K562 (cell line): ENCODE data around the gene GPHN. TPM values are rescaled to one million over a fixed set of nuclear protein-coding genes. Genes with fewer than 3 reads are reported as not detected.

Experiments
- ATAC-seq: fragments of 200-7000 bp; cut with Tn5 transposase; 3 replicates; pipeline ENCODE4 v1.9.1; 2020; ENCODE audit warnings: moderate library complexity
- BruUV-seq: library from RNA; stranded (reverse); fragments of 400-500 nt; replicated peaks from 2 replicates; lab custom pipeline; 2021; lab: Mats Ljungman, UMichigan
- CTCF ChIA-PET: fragments of 300-600 bp; formaldehyde crosslinking; extraction: SDS; loops from one replicate; lab custom pipeline; 2021; ENCODE audit warnings: low intra/inter-chr PET ratio; lab: Yijun Ruan, JAX
- POLR2A ChIA-PET: fragments of 300-600, 350-650 bp; sonication (Branson Sonifier 250); formaldehyde crosslinking; extraction: SDS; loops from one replicate; lab custom pipeline; 2021; ENCODE audit warnings: antibody characterized with exemption, inconsistent platforms; lab: Yijun Ruan, JAX
- DNase-seq, 4 experiments: peaks; one replicate each; pipeline versions ENCODE4 v3.0.0 to v3.0.0-alpha.2; 2011 to 2018; ENCODE audit warnings: low spot score in 3 of 4, mixed read lengths in 3 of 4; ENCODE audit errors: extremely low read depth in 1 of 4
- FAIRE-seq: peaks from 2 replicates; lab custom pipeline; 2011; peaks lifted over from hg19 to GRCh38; lab: Jason Lieb, UNC
- H2AFZ ChIP-seq: 2 replicates; pipeline ENCODE4 v1.6.0; 2011; ENCODE audit warnings: low read depth, low read length, control low read depth, inconsistent platforms
- H3K27ac ChIP-seq: fragments of 200-600 bp; 3 replicates; pipeline ENCODE4 v1.8.0; 2011; ENCODE audit warnings: low read depth, mild to moderate bottlenecking, control low read depth, inconsistent platforms, low read length, moderate library complexity, mixed read lengths; ENCODE audit errors: extremely low read depth
- H3K27me3 ChIP-seq, 2 experiments: fragments of 300-600 bp in 1 of 2; 2 replicates in 1 of 2; 3 replicates in 1 of 2; pipeline versions ENCODE4 v1.6.0 to v1.8.0; 2011; ENCODE audit warnings: inconsistent platforms in 2 of 2, low read length in 2 of 2, mild to moderate bottlenecking in 1 of 2, mixed read lengths in 1 of 2, moderate library complexity in 1 of 2; ENCODE audit not compliant: control insufficient read depth in 2 of 2, insufficient read depth in 2 of 2
- H3K36me3 ChIP-seq: fragments of 300-600 bp; 3 replicates; pipeline ENCODE4 v1.8.0; 2011; ENCODE audit warnings: mild to moderate bottlenecking, low read length, inconsistent platforms; ENCODE audit not compliant: control insufficient read depth, insufficient read depth
- H3K4me1 ChIP-seq, 2 experiments: fragments of 200-600 bp in 1 of 2; replicated peaks in 1 of 2; 2 replicates in 1 of 2; 3 replicates in 1 of 2; pipeline versions ENCODE4 v1.5.1 to v1.8.0; 2011; ENCODE audit warnings: inconsistent platforms in 2 of 2, low read length in 2 of 2, mild to moderate bottlenecking in 1 of 2, mixed read lengths in 1 of 2, moderate library complexity in 1 of 2; ENCODE audit not compliant: control insufficient read depth in 2 of 2, insufficient read depth in 2 of 2
- H3K4me2 ChIP-seq: 2 replicates; pipeline ENCODE4 v1.6.1; 2011; ENCODE audit warnings: low read length, control low read depth, inconsistent platforms, mixed read lengths; ENCODE audit not compliant: insufficient read depth
- H3K4me3 ChIP-seq: fragments of 200-600 bp; sonication (generic), shearing (Covaris generic); 2 replicates; pipeline ENCODE4 v1.5.1; 2016; ENCODE audit warnings: control low read depth, inconsistent platforms
- H3K79me2 ChIP-seq: fragments of 200-600 bp; 3 replicates; pipeline ENCODE4 v1.8.0; 2011; ENCODE audit warnings: low read length, inconsistent platforms; ENCODE audit not compliant: control insufficient read depth, insufficient read depth
- H3K9ac ChIP-seq, 2 experiments: 2 replicates each; pipeline versions ENCODE4 v1.6.0 to v1.6.1; 2011; ENCODE audit warnings: low read depth in 2 of 2, low read length in 2 of 2, control low read depth in 1 of 2, inconsistent platforms in 1 of 2, mild to moderate bottlenecking in 1 of 2, mixed read lengths in 1 of 2; ENCODE audit not compliant: insufficient read depth in 1 of 2
- H3K9me1 ChIP-seq: one replicate; pipeline ENCODE4 v1.6.0; 2011; ENCODE audit warnings: inconsistent platforms, mild to moderate bottlenecking, low read length, moderate library complexity; ENCODE audit not compliant: control insufficient read depth, insufficient read depth
- H3K9me3 ChIP-seq: replicated peaks from 2 replicates; pipeline ENCODE4 v1.5.1; 2011; ENCODE audit warnings: low read depth, low read length, inconsistent platforms; ENCODE audit not compliant: control insufficient read depth, insufficient read depth
- H4K20me1 ChIP-seq: replicated peaks from 2 replicates; pipeline ENCODE4 v1.6.1; 2011; ENCODE audit warnings: low read length, inconsistent platforms, mixed read lengths; ENCODE audit not compliant: control insufficient read depth, insufficient read depth
- ARID2 ChIP-seq: fragments of 450-650 bp; IDR thresholded peaks from 2 replicates; pipeline ENCODE4 v1.6.1; 2017; ENCODE audit warnings: antibody characterized with exemption, mild to moderate bottlenecking
- CBFA2T2 ChIP-seq: fragments of 450-650 bp; conservative IDR thresholded peaks from 2 replicates; pipeline ENCODE4 v1.6.1; 2017; ENCODE audit warnings: mild to moderate bottlenecking
- EP400 ChIP-seq: fragments of 450-650 bp; IDR thresholded peaks from 2 replicates; pipeline ENCODE4 v1.6.1; 2017; ENCODE audit warnings: antibody characterized with exemption, mild to moderate bottlenecking, moderate library complexity
- FIP1L1 ChIP-seq: fragments of 200-400 bp; formaldehyde crosslinking; IDR thresholded peaks from 2 replicates; pipeline ENCODE4 v1.6.1; 2018; ENCODE audit warnings: mild to moderate bottlenecking, low read depth, low read length; ENCODE audit not compliant: poor library complexity, severe bottlenecking
- KDM2B ChIP-seq: fragments of 250-450 bp; sonication (Bioruptor Pico); IDR thresholded peaks from 2 replicates; pipeline ENCODE4 v1.8.0; 2021; ENCODE audit warnings: mild to moderate bottlenecking, moderate library complexity
- L3MBTL2 ChIP-seq: fragments of 450-650 bp; IDR thresholded peaks from 2 replicates; pipeline ENCODE4 v1.6.1; 2016; ENCODE audit warnings: mild to moderate bottlenecking, moderate library complexity
- NELFE ChIP-seq: IDR thresholded peaks from 2 replicates; pipeline ENCODE4 v1.6.1; 2011; ENCODE audit warnings: mild to moderate bottlenecking; ENCODE audit not compliant: insufficient read depth, insufficient read length
- NFRKB ChIP-seq: fragments of 450-650 bp; IDR thresholded peaks from 2 replicates; pipeline ENCODE4 v1.6.1; 2016; ENCODE audit warnings: low read depth
- POLR2AphosphoS5 ChIP-seq: IDR thresholded peaks from 2 replicates; pipeline ENCODE4 v1.6.1; 2011; ENCODE audit warnings: mild to moderate bottlenecking, low read depth, low read length, moderate library complexity; ENCODE audit not compliant: control insufficient read depth, insufficient read depth
- POLR3A ChIP-seq: IDR thresholded peaks from 2 replicates; pipeline ENCODE4 v1.6.1; 2011; ENCODE audit warnings: borderline replicate concordance, mild to moderate bottlenecking, moderate library complexity; ENCODE audit not compliant: insufficient read length, insufficient read depth; ENCODE audit errors: extremely low read depth
- RHOXF2B ChIP-seq: fragments of 250-450 bp; sonication (Bioruptor Pico); conservative IDR thresholded peaks from 2 replicates; pipeline ENCODE4 v1.5.1; 2021
- SMARCB1 ChIP-seq: IDR thresholded peaks from 2 replicates; pipeline ENCODE4 v1.6.1; 2011; ENCODE audit warnings: improper control_type of control experiment, low read depth; ENCODE audit not compliant: insufficient read length
- SRSF7 ChIP-seq: fragments of 200-400 bp; formaldehyde crosslinking; optimal IDR thresholded peaks from 2 replicates; pipeline ENCODE3; 2017; ENCODE audit warnings: mild to moderate bottlenecking, low read depth, low read length
- STAT5B ChIP-seq: fragments of 250-450 bp; sonication (Bioruptor Pico); IDR thresholded peaks from 2 replicates; pipeline ENCODE4 v1.8.0; 2021; ENCODE audit warnings: mild to moderate bottlenecking, inconsistent platforms
- SUPT5H ChIP-seq: fragments of 450-650 bp; IDR thresholded peaks from 2 replicates; pipeline ENCODE4 v1.6.1; 2016
- ZNF239 ChIP-seq: fragments of 250-450 bp; sonication (Bioruptor Pico); IDR thresholded peaks from 2 replicates; pipeline ENCODE4 v1.4.0; 2020; ENCODE audit warnings: mild to moderate bottlenecking
- ZNF384 ChIP-seq: IDR thresholded peaks from 2 replicates; pipeline ENCODE4 v1.6.1; 2012; ENCODE audit warnings: low read depth, low read length, improper control_type of control experiment
- ZNF766 ChIP-seq: fragments of 200-800 bp; sonication (Bioruptor generic); conservative IDR thresholded peaks from 2 replicates; pipeline ENCODE4 v1.6.1; 2016; ENCODE audit warnings: missing genetic modification characterization, missing compliant biosample characterization
- WGBS: fragments of 100-300 bp; shearing (Covaris generic); methylation state at CpG from one replicate; pipeline ENCODE4 v1.1.6; 2016; ENCODE audit warnings: low coverage, mixed read lengths; ENCODE audit not compliant: insufficient coverage; ENCODE audit errors: missing lambda C conversion rate; 5-methylcytosine and 5-hydroxymethylcytosine counted together
- in situ Hi-C: fragments of 300-500 bp; cut with MboI; formaldehyde crosslinking; loops from 4 replicates; pipeline ENCODE4 v1.15.0; 2018; ENCODE audit warnings: inconsistent platforms, mixed read lengths
- intact Hi-C: fragments of 100-400 bp; cut with micrococcal nuclease; formaldehyde crosslinking; loops from 2 replicates; pipeline ENCODE4 v1.14.2; 2022
- polyA plus RNA-seq, 8 experiments: library from polyadenylated mRNA; depleted of rRNA in 4 of 8; stranded (reverse) in 5 of 8; unstranded in 3 of 8; fragments of >200 nt; fragmentation: Nextera tagmentation in 2 of 8; fragmentation: Illumina TruSeq in 1 of 8; extraction: Ambion mirVana in 2 of 8; extraction: Trizol in 1 of 8; gene quantifications; 2 replicates each; pipeline versions ENCODE4 v1.2.1 to v1.2.3, GENCODE V29; 2011 to 2014; ENCODE audit warnings: inconsistent platforms in 1 of 8, missing spikeins in 1 of 8
- total RNA-seq, 7 experiments: library from RNA; depleted of rRNA in 6 of 7; stranded (reverse); fragments of >200 nt in 6 of 7; fragmentation: Illumina TruSeq in 2 of 7; extraction: Trizol in 2 of 7; gene quantifications; 2 replicates each; pipeline versions ENCODE4 v1.2.1 to v1.2.3, GENCODE V29; 2011 to 2021; ENCODE audit warnings: low replicate concordance in 1 of 7
- TF ChIP-seq, protein P1 (sequence below), 2 experiments: fragments of 150-350 bp in 1 of 2; IDR thresholded peaks; 2 replicates each; pipeline ENCODE4 v1.6.1; 2012 to 2016; ENCODE audit warnings: low read depth in 2 of 2, low read length in 2 of 2, mild to moderate bottlenecking in 1 of 2, moderate library complexity in 1 of 2

Gene GPHN
- total and polyA plus RNA-seq, 9 of the 15 experiments (the other 6 are each of a cell fraction or from before 2014, with no cell fraction given) = 5.9 to 16.0 (median 11.4) TPM

- H4K20me1 ChIP-seq = no peaks in the 10 kb centered on the region
- TF ChIP-seq NFRKB (no peak), STAT5B (CRISPR knock-in tag) (no peak), ARID2 (no peak), RHOXF2B (no peak), SUPT5H (no peak), KDM2B (CRISPR knock-in tag) (no peak), POLR2AphosphoS5 (no peak), L3MBTL2 (no peak), SMARCB1 (no peak), ZNF766 (no peak), CBFA2T2 (no peak), ZNF239 (CRISPR knock-in tag) (no peak), ZNF384 (no peak), SRSF7 (no peak), FIP1L1 (no peak), NELFE (no peak), EP400 (no peak), POLR3A (no peak)
- TF ChIP-seq, protein P1, sequence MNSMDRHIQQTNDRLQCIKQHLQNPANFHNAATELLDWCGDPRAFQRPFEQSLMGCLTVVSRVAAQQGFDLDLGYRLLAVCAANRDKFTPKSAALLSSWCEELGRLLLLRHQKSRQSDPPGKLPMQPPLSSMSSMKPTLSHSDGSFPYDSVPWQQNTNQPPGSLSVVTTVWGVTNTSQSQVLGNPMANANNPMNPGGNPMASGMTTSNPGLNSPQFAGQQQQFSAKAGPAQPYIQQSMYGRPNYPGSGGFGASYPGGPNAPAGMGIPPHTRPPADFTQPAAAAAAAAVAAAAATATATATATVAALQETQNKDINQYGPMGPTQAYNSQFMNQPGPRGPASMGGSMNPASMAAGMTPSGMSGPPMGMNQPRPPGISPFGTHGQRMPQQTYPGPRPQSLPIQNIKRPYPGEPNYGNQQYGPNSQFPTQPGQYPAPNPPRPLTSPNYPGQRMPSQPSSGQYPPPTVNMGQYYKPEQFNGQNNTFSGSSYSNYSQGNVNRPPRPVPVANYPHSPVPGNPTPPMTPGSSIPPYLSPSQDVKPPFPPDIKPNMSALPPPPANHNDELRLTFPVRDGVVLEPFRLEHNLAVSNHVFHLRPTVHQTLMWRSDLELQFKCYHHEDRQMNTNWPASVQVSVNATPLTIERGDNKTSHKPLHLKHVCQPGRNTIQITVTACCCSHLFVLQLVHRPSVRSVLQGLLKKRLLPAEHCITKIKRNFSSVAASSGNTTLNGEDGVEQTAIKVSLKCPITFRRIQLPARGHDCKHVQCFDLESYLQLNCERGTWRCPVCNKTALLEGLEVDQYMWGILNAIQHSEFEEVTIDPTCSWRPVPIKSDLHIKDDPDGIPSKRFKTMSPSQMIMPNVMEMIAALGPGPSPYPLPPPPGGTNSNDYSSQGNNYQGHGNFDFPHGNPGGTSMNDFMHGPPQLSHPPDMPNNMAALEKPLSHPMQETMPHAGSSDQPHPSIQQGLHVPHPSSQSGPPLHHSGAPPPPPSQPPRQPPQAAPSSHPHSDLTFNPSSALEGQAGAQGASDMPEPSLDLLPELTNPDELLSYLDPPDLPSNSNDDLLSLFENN (IDR thresholded peaks at IDR 0.05; ENCODE audit: low read depth in 2 of 2, low read length in 2 of 2) = no peak
- TF ChIP-seq, all 486 proteins: peak for 0
- H3K9me3 ChIP-seq = no peaks in the 10 kb centered on the region
- intact Hi-C loops (no loop called here), in situ Hi-C loops (no loop called here)
- POLR2A ChIA-PET = no interaction called here
- BruUV-seq = no TSS peak
- FAIRE-seq (no peak), DNase-seq (no peak), ATAC-seq (no peak)
- H3K9ac ChIP-seq = no peak overlapping the region
- H3K4me3 ChIP-seq = no peak overlapping the region
- H3K27me3 ChIP-seq = no peaks in the 10 kb centered on the region
- H3K9me1 ChIP-seq = no peaks in the 10 kb centered on the region
- H3K4me2 ChIP-seq = no peak overlapping the region
- no peak overlapping the region for H3K27ac ChIP-seq
- H3K36me3 ChIP-seq = no peaks in the 10 kb centered on the region
- H3K79me2 ChIP-seq = no peaks in the 10 kb centered on the region
- 52% methylated on average over 3 of the region's 3 CpGs for WGBS
- CTCF ChIA-PET = no interaction called here
- no peak overlapping the region for H2AFZ ChIP-seq
- H3K4me1 ChIP-seq = no peaks in the 10 kb centered on the region
Measured at GRCh38 chr14:66979101-66979974, 471.4 kb downstream of the GPHN start.
